ENCODE results near the gene GRM4.

GRM4 gene

DNA sequence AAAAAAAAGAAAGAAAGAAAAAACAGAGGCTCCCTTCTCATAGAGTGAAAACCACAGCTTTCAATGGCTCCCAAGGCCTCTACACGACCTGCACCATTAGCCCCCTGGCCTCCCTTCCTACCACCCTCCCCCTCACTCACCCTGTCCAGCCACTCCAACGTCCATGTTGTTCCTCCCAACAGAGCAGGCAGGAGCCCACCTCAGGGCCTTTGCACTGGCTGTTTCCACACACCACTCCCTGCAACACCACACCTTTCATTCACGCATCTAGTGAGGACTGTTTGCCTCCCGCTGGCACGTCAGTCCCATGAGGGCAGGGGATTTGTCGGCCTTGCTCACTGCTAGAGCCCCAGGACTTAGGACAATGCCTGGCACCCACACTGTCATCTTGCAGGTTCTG is 39.5 kb downstream of the GRM4 start:
- DNase-seq, result no peak

DNA sequence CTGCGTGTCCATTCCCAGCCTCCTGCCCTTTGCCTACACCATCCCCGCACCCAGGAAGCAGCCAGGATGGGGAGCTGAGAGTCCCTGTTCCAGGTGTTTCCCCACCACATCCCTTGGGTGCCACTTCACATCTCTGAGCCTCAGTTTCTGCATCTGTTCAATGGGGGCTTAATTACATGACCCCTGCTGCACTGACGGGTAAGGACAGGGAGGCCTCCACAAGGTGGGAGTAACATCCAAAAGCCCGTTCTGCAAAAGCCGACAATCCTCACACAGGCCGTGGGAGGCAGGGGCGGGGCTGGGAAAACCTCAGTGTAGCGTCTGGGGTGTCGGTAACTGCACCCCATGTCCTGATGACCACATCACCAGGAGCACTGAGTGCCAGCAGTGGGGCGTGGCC is 41.3 kb downstream of the GRM4 start:
- no peak for DNase-seq

DNA sequence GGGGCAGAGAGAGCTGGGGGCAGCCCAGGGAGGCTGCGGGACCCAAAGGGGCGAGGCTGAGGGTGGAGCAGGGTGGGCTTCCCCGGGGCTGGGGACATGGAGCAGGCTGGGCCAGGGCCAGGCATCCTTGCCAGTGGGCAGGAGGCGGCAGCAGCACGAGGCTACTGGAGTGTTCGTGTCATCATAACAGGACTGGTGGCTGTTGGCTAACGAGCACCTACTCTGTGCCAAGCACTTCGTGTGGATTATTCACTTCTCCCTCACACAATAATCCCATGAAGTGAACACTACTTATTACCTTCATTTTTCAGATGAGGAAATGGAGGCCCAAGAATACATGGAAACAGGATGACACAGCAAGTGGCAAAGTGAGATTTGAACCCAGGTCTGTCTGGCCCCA is 41.7 kb downstream of the GRM4 start:
- DNase-seq, result no peak

DNA sequence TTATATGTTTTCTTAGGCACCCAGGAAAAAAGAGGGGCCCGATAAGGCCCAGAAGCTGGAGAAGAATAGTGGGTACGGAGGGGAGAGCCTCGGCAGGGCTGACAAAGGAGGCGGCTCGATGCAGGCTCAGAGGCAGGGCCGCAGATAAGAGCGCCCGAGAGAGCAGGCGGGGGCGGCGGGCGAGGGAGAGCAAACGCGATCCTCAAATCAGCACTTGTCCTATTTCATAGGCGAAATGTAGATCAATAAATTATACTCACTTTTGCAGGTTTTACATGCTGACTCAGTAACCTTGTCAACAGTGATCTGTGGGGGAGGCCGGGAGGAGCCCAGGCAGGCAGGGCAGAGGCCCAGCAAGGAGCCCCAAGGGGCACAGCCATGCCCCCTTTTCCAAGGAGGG is 42.6 kb downstream of the GRM4 start:
- DNase-seq, result no peak

DNA sequence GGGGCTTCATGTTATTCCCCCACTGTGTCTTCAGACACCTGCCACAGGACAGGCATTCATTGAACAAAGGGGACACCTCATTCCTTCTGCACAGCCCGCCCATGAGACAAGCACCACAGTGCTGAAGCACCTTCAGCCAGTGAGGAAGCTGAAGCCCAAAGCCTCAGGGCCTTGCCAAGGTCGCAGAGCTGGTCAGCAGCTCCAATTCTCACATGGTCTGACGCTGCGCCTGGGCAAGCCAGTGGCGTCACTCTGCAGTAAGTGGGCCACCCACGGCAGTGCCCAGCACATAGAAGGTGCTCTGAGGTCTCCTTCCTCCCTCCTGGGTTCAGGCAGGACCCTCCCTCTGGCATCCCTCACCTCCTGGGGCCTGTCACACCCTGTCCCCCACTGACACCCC is 43.2 kb downstream of the GRM4 start:
- DNase-seq, result no peak

DNA sequence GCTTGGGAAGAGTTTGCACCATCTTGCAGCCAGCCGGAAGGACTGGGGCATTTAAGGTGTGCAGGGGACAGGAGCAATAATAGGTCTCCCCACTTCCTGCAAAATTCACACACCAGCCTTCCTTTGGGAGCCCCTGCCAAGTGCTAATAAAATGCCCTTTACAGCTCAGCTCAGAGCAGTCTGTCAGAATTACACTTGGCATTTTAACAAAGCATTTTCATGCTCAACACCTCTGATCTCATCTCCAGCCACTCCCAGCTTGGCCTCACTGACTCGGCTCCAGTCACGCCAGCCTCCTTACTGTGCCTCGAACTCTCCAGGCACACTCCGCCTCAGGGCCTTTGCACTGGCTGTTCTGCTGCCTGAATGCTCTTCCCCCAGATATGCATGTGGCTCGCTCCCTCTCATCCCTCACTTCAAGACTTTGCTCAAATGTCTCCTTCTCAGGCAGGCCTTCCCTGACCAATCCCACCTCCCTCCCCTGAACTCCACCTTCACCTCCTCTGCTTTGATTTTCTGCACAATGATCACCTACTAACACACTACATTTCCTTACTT is 43.7 kb downstream of the GRM4 start:
- no peak for DNase-seq

DNA sequence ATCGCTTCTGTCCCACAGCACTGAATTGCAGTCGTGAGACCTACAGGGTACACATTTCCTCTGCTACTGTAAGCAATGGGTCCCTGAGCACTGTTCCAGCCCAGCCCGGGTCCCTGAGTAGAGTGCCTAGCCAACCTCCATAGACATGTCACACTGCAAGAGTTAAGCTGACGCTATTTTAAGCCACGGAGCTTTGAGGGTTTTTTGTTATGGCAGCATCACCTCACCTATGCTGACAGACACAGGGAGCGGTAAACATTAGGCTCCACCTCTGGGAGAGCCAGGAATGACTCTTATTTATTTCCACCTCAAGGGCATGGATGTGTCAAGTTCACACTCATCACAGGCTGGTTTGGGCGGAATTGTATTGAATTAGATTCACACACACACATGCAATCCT is 45.1 kb downstream of the GRM4 start:
- DNase-seq, result no peak

DNA sequence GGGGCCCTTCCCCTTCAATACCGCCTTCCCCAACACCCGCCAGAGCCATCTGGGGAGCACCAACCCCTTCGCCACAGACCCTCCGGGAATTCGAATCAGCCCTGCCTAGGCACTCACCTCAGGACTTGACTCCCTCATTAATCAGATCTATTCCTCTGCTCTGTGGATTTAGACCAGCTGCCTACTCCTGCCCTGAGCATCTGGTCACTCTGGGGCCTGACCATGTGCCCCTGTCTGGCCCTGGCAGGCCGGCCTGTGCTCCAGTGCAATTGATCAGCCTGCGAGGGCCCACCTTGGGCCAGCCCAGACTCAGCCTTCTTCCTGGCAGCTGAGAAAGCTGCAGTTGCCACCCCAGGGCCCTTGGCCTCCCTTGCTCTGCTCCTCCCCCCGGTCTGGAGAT is 46.0 kb downstream of the GRM4 start:
- DNase-seq, result no peak

DNA sequence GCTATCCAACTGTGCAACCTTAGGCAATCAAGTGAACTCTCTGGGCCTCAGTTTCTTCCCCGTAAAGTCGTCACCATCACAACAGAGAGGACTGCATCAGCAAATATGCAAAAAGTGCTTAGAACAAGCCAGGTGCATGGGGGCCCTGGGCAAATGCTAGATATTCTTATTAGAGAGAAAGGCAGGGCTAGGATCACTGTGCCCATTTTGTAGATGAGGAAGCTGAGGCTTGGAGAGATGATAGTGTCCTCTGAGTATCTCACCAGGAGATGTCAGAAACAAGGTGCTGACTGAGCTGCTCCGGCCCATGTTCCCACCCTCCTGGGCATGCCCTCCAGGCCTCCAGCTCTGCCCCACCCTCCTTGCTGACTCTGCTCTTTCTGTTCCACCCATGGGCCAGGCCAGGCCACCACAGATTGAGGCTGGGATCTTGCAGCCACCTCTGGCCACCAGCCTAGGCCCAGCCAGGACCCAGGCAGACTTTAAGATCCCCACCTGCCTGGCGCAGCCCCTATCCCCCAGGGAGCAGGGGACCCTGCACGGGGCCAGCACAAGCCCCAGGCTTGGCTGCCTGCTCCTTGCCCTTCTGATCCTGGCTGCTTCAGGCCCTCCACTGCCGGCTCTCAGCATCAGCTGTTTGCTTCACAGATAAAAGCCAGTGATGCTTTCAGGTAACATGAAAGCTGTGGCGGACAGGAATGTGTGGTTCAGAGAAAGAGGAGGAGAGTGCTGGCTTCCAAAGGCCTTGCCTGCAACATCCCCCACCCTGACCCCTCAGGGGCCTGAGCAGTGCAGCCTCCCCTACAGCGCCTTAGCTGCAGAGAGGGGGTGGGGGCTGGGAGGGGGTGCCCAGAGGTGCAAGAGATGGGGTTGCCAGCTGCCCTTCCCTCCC is 47.6 kb downstream of the GRM4 start:
- DNase-seq, result no peak

DNA sequence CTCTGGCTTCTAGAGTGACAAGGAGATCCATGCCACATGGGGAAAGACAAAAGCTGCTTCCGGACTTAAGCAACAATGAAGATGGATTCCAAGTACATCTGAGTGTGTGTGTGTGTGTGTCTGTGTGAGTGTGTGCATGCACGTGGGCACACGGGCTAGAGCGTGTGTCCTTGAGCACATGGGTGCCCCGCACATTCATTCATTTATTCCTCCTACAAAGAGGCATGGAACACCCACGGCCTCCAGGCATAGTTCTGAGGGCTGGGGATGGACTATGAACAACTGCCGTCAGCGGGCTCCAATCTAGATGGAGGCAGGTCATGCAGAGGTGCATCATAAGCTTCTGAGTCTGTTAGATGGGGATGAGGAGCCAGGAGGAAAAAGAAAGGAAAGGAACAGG is 49.1 kb downstream of the GRM4 start:
- no peak for DNase-seq

DNA sequence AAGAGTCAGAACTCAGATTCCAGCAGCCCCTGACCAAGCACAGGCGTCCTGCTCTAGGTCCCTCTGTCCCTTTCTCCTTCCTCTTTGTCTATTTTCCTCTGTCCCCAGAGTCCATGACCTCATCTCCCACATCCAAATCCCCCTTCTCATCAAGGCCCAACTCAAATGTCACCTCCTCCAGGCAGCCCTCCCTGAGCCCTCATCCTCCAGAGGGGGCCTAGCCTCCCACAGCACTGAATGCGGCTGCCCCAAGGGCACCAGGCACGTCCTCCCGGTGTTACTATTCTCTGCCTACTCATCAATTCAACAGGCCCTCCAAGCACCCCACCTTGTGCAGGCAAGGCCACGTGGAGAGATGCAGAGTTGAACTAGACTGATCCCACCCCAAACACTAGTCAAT is 49.7 kb downstream of the GRM4 start:
- DNase-seq, result no peak

DNA sequence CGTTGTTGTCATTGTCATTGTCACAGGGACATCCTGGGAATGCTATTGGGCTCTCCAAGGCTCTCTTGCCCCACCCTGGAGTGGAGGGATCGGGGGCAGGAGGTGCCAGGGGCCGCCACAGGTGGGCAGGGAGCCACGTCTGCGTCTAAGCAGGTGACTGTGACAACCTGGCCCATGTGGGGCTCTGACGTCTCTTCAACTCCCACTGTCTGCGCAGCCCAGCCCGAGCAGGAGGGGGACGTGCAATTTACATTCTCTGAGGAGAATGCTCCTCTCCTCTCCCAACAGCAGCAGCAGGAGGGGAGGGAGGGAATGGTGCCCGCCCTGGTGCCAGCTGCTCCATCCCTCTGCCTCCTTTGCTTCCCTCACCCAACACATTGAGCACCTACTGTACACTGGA is 50.1 kb downstream of the GRM4 start:
- no peak for DNase-seq

DNA sequence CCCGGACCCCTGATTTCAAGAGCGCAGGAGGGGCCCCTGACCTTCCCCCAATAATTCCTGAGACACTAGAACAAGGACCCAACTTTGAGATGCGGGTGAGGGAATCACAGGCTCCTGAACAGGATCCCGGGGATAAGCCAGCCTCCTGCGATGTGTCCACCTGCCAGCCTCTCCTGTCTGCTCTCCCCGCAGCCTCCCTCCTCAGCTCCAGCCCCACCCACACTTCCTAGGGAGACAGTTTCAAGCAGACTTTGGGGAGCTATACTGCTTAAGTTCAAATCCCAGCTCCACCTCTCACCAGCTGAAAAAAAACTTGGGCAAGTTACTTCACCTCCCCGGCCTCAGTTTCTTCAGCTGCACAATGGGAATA is 50.8 kb downstream of the GRM4 start:
- no peak for DNase-seq

DNA sequence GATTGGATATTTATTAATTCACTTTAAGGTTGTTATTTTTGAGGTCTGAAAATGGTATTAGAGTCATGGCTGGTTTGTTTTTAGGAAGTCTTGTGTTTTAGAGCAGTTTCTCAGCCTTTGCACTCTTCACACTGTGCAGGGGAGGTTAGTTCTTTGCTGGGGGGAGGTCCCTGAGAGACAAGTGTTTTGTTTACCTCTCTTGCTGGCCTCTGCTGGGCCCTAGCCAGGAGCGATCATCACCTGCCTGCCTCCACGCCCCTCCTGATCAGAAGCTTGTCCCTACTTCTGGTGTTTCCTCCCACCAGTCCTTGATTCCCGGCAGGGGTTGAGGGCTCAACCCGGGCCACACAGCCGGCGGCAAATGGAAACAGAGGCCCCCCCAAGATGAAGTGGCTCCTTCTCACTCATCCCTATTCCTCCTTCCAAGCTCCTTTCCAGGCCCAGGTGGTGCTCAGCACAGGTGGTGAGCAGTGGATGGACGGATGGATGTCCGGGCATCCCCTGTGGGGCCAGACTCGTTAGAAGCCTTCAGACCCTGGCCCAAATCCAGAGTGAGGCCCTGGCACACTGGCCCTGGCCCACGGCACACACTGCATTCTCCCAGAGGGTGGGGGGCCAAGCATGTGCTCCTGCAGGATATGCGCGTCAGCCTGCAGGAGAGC is 51.3 kb downstream of the GRM4 start:
- no peak for DNase-seq

DNA sequence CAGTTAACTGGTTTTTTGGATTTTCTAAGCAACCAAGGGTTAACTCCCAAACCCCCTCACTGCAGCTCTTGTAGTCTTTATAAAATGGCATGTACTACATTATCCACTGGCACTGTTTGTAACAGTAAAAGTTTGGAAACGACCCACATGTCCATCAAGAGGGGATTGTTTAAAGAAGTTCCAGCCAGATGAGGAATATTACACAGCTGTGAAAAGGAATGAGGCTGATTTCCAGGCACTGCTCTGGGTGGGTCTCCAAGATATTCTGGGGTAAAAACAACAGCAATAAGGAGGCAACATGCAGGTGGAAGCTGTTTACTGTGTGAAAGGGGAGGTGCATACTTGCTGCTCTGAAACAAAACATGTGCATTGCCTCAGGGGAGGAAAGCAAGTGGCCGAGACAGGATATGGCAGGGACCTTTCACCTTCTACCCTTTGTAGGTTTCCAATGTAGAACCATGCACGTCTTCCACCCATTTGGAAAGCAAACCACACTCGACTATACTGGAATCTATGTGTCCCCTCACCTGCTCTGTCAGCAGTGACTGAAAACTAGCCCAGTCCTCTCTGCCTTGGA is 51.9 kb downstream of the GRM4 start:
- DNase-seq, result no peak

DNA sequence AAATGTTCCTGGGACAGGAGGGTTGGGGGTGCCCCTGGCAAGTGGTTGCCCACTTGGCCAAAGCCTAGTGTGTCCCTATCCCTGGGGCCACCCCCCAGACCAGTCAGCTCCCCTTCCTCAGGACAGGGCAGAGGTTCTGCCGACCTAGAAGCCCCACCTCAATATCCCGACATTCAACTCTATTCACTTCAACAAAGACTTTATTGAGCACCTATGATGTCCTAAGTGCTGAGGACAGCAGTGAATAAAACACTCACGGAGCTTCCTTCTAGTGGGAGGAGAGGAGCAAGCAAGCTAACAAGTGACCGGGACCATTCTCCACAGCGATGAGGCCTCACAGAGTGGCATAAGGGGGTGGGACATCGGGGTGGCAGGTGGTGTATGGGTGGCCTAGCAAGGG is 52.7 kb downstream of the GRM4 start:
- no peak for DNase-seq

DNA sequence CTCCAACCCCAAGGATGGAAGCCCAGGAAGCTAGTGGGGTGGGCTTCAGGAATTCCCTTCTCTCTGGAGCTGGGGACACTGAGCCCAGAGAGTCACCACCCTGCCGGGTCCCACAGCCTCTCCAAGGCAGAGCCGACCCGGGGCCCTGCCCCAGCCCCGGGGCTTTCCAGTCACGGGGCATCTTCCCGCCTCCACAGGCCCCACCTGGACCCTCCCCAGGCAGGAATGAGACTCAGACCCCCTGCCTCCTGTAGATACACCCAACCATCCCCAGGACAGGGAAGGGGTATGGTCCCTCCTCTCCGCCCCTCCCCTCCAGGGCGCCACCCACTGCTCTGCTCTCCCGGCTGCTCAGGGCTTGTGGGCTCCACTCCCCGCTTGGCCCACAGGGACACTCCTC is 53.3 kb downstream of the GRM4 start:
- DNase-seq, result no peak

DNA sequence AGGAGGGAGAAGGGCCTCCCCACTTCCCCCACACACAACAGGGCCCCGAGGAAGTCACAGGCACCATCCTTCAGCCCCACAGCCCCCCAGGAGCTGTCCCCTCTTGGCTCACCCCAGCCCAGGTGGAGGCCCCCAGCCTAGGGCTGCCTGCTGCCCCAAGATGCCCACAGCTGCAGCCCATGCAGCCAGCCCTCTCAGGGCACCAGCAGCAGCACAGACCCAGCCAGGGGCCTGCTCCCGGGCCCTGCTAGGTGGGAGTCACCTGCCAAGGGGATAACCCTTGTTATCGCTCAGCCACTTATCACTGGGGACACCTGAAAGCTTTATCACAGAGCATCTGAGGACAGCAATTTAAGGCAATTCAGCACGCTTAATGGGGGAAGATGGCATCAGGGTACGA is 55.0 kb downstream of the GRM4 start:
- DNase-seq, result no peak

DNA sequence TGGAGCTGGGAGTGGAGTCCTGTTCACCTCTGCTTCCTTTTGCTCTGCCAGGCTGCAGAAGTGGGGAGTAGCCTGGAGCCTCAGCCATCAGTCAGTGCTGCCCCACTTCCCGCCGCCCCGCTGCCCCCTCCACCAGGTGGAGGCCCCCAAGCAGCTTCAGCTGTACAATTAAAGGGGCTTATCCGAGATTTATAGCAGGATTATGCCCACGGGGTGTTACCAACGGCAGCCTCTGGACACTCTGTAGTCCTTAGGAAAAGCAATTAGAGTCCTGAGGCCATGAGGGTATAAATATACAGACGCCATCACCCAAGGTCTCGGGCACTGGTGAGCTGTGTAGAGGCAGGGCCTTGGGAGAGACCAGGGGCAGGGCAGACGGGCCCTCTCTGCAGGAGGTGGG is 55.4 kb downstream of the GRM4 start:
- DNase-seq, result no peak

DNA sequence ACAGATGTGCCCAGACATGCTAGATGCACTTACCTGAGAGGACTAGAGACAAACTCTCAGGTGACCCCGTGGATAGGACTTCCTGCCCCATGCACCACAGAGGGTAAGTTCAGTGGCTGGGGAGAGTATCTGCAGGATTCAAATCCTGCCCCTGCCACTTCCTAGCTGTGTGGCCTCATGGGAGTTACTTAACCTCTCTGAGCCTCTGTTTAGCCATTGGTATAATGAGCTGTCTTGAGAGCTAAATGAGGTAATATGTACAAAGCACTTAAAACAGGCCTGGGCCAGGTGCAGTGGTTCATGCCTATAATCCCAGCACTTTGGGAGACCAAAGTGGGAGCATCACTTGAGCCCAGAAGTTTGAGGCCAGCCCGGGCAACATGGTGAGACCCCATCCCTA is 59.3 kb downstream of the GRM4 start:
- no peak for DNase-seq

DNA sequence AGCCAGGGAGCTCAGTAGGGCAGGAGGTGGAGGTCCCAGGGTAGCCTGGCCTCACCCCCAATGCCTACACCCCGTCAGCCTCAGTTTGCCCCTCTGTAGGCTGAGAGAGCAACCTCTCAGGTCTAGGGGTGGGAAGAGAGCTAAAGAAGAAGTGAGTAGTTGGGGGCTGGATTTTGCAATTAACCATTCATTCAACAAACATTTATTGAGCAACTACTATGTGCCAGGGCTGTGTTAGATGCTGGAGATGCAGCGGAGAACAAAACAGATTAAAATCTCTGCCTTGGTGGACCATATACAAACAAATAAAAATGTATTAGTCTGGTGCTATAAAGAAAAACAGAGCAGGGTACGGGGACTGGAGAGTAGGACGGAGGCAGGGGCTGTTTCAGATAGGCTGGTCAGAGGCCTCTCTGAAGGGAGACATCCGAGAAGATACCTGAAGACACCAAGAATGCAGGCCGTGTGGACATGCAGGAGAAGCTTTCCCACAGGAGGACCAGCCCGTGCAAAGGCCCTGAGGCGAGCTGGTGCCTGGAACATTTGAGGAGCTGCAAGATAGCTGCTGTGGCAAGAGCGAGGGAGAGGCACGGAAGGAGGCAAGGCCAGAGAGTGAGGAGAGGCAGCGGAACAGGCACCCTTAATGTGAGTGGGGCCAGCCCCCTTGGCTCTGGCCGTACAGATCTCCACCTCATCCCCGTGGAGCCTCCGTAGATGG is 60.3 kb downstream of the GRM4 start:
- DNase-seq, result no peak

DNA sequence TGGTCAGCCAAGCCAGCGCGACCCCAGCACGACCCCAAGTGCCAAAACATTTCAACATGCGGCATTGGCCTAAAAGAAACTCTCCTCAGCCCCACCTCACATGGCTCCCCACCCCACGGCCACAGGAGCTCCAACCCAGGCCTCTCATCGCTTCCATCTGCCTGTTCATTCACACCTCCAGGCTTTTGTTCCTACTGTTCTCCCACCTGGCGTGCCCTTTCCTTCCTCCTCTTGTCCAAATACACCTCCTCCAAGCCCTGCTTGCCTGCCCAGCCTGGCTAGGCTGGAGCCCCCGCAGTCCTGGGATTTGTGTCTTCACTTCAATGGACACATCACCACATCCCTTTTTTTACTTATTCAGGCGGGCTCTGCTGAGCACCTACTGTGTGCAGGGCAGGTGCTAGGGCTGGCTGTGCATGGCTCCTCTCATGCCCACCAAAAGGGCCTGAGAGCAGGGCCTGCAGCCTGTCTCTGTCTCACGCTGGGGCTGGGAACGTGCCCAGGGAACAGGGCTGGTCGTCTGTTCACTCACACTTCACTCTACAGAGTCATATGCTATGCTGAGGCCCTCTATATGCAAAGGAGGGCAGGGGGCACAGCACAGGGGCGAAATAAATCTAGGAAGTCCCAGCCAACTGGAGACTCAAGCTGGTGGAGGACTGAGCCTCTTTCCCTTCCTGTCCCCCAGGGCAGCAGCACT is 61.1 kb downstream of the GRM4 start:
- DNase-seq, result no peak

Data from inflammatory macrophage (primary cell).